ENCODE results near the gene TUBG2.
A peak's percentile ranks its signal among the peaks of the same experiment; 100 is the strongest.
"Not testable (repeated sequence)": the region's sequence is repeated elsewhere in the genome, so short reads cannot be mapped to it uniquely, and the experiment has no call there.

The TUBG2 gene

DNA sequence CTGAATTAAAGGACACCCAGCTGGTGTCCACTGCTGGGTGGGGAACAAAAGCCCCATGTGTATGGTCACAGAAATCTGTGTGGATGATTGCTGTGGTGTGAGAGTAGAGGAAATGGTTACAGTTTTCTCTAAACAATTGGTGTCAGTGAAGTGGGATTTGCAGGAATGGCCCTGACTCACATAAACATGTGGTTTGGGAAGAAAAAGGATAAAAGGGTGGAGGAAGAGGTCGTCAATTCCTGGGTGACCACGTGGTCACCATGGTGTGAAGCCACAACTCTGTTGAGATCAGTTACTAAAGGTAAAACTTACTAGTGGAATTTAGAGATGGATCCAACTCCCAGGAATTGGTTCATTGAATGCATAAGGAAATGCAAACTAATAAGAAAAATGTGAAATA lies 3.6 kb upstream of the TUBG2 start:
- no peak for DNase-seq

DNA sequence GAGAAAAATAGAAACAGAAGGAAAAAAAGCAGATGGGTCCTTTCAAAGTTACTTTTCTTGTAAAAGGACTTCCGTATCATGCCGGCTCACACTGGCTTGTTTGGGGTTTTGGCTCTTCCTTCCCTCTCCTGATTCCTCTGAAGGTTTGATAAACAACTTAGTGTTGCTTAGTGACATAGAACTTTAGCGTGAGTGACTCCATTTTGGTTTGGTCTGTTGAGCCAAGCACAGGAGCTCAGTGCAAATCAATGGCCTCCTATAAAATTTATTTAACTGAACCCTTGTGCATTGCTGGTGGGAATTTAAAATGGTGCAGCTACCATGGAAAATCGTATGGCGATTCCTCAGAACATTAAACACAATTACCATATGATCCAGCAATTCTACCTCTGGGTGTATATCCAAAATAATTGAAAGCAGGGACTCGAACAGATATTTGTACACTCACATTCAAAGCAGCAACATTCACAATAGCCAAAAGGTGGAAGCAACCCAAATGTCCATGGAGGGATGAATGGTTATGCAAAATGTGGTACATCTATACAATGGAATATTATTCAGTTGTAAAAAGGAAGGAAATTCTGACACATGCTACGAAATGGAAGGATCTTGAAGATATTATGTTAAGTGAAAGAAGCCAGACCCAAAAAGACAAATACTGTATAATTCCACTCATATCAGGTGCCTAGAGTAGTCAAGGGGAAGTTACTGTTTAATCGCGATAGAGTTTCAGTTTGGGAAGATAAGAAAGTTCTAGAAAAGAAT lies 1.1 kb upstream of the TUBG2 start:
- DNase-seq: no peak

DNA sequence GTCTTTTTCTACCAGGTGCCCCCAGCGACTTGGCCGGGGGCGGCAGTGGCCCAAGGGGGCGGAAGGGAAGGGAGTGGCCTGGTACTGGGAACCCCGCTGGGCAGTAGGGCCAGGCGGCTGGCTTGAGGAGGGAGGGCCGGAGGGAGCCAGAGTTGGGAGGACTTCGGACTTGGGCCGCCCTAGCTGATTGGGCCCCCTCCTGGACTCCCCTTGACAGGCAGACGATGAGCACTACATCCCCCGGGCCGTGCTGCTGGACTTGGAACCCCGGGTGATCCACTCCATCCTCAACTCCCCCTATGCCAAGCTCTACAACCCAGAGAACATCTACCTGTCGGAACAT lies 819 bp downstream of the TUBG2 start:
- not testable (repeated sequence) for DNase-seq

DNA sequence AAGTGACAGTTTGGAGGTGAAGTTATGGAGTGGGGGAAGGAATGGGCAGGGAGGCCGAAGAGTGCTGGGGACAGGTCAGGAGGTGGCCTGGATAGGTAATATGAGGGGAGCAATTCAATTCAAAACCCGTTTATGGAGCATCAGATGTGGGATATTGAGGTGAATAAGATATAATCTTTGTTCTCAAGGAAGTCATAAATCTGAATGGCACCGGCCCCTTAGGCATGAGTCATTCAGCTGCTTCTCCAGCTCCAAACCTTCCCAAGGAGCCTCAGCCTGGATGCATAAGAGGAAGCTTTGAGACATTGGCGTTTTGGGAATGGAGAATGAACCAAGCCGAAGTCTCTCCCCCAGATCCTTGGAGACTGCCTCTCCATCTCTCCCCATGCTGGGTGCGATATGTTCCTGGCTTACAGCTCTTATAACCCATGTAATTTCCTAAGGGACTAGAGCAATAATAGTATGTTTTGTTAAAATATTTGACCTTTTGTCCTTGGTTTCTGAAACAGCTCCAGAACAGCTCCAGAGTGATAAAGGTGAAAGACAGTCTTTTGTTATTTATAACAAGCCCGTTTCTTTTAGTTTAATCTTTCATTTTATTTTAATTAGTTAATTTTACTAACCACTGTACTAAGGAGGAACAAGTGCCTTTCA lies 1.7 kb downstream of the TUBG2 start:
- DNase-seq: no peak

DNA sequence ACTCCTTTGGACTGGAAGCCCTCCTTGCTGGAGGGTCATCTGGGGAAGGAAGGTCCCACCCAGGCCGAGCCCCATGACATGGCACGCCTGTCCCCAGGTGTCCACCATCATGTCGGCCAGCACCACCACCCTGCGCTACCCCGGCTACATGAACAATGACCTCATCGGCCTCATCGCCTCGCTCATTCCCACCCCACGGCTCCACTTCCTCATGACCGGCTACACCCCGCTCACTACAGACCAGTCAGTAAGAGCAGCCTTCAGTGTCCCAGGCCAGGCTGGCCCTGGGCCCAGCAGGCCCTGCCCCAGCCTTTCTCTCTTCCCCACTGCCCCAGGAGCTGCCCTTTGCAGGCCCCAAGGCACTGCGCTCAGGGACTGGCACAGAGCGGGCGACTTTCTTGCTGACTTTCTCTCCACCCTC lies 6.5 kb downstream of the TUBG2 start:
- no peak for DNase-seq

DNA sequence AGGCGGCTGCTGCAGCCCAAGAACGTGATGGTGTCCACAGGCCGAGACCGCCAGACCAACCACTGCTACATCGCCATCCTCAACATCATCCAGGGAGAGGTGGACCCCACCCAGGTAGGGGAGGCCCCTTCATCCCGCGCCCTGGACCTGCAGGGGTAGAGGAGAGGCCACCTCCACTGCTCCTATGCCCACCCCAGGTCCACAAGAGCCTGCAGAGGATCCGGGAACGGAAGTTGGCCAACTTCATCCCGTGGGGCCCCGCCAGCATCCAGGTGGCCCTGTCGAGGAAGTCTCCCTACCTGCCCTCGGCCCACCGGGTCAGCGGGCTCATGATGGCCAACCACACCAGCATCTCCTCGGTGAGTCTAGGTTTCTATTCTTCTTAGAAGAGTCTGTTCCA lies 7.0 kb downstream of the TUBG2 start:
- peak; percentile 10 for DNase-seq

DNA sequence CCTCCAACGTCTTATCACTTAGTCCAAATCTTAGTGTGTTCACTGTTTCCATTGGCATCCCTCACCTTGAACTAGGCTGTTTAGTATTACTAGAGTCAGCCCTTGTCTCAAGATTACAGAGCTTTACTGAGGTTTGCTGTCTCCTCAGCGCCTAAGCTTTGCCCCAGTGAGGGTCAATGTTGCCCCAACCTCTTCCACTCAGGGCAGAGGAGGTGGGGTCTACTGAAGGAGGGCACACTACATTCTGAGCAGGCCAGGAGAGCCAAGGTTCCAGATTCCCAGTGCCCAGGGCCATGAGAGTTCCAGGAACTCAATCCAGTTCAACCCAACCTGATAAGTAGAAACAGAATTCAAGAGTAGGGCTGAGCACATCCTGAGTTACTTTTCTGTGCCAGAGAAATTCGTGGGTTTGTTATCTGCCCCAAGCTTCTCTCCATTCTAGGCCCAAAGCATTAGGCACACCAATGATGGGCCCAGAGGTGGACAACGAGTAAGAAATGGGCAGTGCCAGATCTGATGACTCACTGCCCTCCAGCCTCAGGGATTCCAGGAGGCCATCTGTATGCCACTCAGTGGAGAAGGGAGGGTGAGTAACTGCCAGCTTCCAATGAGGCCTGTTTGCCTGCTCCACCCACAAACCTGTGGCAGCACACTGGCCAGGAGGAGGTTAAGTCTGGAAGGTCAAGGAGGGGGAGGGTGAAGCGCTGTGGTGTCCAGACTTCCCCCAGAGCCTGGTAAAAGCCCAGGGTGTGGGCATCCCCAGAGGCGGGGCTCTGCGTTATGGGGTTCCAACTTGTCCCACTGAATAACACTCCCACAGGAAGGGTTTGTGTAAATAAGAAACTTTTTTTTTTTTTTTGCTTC lies 8.2 kb downstream of the TUBG2 start:
- DNase-seq: peak; percentile 35

DNA sequence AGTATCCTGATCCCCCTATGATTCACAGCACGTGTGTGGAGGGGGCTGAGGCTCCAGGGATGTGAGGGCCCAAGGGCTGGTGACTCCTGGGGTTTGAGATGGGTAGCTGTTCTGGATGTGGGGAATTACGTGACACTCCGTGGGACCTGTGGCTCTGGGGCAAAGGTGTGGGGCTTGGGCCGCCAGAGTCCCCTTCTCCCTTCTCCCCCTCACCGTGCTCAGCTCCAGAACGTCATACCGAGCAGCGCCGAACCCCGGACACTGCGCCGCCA lies 10.6 kb downstream of the TUBG2 start:
- DNase-seq: no peak

DNA sequence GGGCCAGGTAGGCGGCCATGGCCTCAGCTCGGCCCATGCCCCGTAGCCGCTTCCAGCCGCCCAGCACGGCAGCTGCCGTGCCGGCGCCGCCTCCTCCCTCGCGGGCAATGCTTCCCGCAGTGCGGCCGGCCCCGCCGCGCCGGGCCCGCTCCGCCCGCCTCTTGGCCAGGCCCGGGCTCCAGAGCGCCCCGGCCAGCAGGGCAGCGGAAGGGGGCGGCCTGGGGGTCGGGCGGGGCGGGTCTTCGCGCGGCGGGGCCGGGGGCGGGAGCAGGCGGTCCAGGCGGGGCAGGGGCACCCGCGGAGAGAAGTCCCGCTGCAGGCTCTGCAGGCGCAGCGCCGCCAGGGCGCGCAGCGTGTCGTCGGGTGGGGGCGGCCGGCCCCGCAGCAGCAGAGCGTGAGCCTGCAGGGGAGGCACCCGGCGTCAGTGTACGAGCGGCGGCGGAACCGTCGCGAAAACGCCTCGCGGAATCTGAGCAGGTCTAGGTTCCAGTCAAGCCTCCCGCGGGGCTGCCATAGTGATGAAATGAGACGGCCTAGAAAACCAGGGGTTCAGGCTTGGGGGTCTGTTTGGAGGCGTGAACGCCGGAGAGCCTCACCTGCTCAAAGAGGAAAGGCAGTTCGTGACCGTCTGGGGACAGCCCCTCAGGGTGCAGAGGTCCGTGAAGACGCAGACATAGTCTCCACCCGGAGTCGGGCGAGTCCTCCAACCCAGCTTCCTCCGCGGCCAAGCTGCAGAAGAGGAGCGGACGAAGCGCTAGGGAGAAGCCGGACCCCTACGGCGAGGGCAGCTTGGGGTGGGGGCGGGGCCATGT lies 11.1 kb downstream of the TUBG2 start:
- no peak for DNase-seq

DNA sequence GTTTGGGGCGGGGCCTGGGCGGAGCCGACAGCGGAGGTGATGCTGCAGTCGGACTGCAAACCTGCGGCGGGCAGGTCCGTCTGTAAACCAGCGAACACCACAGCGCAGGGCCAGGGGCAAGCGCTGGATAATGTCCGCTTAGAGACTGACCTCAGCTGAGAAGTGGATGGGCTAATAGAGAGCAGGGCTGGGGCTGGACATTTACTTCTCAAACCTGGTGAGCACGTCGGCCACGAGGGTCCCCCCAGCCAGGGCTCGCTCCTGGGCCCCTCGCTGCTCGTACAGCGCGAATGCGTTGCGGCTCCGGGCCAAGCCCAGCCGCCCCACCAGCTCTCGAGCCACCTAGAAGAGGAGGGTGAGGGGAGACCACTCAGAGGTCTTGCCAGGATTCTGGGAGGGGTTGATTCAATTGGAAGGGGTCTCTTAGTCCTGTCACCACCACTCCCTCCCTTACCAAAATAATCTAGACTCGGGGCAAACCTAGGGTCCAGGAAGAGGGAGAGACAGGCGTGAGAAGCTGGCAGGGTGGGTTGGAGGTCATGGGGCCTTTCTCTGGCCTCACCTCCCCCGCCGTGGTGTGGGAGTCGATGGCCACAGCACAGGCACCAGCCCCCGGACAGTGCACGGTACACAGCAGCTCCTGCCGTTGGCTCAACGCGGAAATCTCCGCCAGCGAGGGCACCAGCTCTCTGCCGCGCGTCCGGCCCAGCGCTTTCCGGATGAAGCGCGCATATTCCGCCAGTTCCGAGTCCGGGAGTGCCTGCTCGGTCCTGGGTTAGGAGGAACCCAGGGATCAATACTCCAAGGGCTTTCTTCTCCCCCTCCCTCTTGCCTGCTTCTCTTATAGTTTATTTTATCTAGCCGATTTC lies 11.9 kb downstream of the TUBG2 start:
- no peak for DNase-seq

DNA sequence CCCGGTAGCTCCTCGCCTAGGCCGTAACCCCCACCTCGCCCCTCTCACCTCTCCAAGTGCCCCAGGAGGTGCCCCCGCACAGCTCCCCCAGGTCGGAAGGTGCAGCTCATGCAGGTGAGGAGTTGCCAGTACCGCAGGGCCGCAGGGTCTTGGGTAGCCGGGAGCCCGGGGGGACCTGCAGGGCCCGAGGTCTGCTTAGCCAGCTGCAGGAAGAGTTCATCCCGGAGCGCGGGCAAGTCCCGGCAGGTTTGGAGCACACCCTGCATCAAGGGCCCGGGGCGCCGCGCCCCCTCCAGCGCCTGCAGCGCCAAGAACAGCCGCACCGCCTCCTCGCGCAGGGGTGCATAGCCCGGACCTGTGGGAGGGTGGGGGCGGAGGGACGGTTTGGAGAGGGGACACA lies 13.0 kb downstream of the TUBG2 start:
- DNase-seq: no peak

DNA sequence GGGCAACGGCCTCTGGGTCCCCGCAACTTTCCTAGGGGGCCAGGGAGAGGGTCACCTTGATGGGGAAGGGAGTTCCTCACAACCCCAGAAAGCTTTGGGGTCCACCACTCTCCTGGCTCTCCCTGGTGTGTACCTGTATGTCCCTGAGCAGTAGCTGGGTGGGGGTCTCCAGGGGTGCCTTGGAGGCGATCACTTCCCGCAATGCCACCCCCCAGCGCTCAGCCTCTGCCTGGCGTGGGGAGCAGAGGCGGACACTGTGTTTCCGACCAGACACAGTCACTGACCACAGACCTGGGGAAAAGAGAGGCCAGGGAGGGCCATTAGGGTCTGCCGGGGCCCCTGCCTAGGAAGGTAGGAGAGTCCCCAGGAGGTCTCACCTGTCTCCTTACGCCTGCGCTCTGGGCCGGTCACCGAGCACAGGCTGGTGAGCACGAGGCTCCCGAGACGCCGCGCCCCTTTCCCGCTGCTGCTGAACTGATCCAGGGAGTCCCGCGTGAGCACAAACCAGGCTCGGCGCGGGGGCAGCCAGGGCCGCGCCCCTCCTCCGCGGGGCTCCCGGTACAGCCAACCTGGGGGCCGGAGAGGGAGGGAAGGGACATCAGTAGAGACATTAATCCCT lies 14.3 kb downstream of the TUBG2 start:
- no peak for DNase-seq

DNA sequence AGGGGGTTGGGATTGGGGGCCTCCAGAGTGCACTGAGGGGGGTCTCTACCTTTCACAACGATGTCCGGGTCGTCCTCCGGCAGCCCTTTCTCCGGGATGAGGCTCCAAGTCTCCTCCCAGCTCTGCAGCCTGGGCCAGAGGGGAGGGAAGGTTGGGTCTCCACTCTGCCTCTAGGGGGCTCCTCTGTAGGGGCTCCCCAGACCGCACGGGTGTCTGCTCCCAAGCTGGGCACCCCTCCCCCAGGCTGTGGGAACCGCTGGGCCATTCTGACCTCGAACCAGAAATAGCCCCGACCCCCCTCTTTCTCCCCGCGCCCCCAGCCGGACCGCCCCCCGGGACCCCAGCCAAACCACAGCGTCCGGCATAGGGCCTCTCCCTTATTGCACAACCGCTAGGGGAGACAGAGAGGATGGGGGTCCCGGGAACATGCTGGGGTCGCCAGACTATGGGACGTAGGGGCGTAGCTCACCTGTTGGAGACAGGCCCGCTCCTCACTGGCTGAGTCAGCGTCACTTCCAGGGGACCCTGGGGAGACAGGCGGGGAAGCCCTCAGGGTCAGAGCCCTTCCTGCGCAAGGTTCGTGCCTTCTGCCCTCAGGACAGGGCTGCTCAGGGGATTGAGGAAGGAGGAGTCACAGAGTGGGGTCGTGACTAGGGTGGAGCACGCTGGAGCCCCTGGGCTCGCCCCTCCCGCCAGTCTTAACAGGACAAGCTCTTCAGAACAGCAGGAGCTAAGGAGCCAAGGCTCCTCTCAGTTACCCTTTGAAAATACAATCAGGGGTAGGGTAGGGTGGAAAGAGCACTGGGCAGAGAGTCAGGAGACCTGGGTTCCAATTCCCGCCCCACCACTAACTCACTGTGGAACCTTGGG lies 15.0 kb downstream of the TUBG2 start:
- peak; percentile 76 for DNase-seq

DNA sequence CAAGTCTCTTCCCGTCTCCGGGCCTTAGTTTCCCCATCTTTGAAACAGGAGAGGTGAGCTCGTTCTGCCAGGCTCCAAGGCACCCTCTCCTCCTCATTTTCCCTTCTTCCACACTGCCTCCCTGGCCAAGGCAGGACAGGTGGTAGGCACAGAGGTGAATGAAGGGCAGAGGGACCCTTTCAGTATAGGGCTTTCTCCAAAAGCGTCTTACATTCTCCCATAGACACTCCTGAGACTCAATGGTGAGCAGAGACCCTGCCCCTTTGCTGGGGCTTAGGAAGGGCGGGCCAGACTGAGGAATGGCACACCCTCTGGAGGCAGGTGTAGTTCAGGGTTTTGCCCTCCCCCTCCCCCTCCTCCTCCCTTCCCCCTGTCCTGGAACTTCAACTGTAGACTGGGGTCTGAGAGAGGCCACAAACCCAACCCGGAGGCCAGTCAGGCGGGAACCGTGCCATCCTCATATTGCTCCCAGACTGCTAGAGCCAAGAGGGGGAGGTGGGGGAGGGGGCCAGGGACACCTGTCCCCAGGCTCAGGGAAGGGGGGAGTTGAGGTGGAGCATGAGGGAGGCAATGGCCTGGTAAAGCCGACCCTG lies 15.8 kb downstream of the TUBG2 start:
- DNase-seq: no peak

DNA sequence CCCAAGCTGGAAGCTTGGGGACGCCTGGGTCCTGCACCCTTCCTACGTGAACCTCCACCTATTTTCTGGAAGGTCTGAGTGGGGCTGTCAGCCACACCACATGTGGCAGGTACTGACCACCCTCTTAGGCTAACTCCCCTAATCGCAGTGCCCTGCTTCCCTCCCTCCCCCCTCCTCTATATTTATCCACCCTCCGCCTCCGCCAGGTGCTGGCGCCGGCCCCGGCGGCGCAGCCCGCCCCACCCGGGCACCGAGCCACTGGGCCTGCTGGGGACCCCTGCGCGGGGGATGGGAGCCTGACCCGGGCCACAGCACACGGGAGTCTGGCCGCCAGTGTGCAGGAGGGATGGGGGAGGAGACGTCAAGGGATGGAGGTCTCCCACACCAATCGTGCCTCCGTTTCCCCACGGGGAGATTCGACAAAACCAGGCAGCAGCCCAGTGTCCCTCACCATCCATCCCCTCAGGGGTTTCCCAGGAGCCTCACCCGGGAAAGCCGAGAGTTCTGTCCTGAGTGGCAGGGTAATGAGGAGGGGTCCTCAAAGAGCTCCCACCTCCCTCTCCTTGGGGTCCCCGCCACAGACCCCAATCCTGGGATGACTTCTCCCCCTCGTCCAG lies 16.4 kb downstream of the TUBG2 start:
- no peak for DNase-seq

DNA sequence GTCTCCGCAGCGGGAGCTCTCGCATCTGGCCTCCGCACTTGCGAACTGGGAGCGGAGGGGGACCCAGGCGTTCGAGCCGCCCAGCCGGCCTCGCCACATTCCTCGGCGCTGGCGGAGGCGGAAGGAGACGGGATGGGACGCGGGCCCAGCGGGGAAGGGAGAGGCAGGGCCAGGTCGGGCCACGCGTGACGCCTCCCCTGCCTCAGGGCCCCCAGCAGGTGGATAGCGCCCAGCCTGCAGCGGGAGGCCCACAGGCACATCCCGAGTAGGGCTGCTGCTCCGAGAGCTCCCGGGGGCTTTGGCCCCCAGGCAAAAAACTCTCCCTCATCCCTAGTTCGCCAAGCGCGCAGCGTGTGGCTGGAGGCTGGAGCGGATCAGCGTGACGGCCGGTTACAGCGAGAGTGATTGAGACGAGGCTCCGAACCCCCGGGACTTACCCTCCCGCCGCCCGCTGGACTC lies 16.9 kb downstream of the TUBG2 start:
- peak; percentile 68 for DNase-seq

DNA sequence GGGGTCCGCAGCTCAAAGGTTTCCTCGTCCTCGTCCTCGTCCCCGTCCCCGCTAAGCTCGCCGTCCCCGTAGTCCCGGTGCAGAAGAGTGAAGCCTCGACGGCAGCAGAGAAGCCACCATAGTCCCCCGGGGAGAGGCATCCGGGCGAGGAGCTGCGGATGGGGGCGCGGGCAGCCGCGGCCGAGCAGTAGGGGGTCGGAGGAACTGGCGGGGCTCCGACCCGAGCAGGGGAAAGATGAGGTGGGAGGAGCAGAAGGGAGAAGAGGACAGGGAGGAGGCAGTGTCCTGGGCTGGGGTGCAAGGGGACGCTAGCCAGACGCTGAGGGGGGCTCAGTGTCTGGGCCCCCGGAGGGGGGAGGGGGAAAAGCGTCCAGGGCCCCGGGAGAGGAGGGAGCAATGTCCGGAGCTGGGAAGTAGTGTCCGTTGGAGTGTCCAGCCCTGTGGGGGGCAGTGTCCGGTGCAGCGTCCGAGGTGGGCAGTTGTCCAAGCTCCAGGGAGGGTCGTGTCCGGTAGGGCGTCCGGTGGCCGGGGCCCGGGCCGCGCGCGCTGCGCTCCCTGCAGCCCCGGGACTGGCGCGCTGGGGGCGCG lies 17.4 kb downstream of the TUBG2 start, which contains the start of gene PLEKHH3:
Gene PLEKHH3, minus strand, starts transcription at position 571 of the 588 bp plus-strand sequence. Its CDS starts 431 bp downstream, at position 140.
- DNase-seq: no peak

DNA sequence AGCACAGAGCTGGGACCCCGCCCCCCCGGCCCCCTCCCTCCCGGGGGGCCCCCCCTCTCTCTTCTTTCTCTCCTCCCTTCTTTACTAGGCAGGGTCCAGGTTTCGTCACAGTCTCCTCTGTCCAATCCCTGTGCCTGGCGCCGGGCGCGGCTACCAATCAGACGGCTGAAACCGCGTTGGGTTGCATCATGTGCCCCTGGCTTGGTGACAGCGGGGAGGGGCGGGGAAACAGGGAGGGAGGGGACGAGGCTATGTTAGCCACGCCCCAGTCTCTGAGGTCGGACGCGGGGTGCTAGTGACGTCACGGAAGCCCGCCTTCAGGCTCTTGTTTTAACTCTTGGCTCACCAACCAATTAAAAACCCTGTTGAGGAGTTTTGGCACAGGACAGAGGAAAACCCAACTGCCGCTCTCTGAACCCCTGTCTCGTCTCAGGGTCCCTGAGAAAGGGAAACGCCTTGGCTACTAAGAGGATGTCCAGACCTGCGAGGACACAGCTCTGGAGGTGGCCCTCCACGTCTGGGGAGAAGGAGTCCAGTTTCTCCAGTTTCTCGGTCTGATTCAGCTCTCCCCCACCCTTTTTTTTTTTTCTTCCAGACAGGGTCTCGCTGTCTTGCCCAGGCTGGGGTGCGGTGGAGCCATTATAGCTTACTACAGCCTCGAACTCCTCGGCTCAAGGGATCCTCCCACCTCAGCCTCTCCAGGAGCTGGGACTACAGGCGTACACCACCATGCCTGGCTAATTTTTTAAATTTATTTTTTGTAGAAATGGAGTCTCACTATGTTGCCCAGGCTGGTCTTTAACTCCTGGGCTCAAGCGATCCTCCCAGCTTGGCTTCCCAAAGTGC lies 18.2 kb downstream of the TUBG2 start:
- DNase-seq: peak; percentile 100

Measured in left hindlimb (tissue), 1 donor.